Coronary artery (tissue), 2 donors: Measurements from ENCODE around the gene GPR137.
"Not testable (repeated sequence)": the region's sequence is repeated elsewhere in the genome, so short reads cannot be mapped to it uniquely, and the experiment has no call there.

ENCODE experiments used
- DNase-seq: peaks from one replicate; pipeline ENCODE4 v3.0.0-alpha.2; 2017; ENCODE audit warnings: low spot score
- H3K27ac ChIP-seq, 2 donors: fragments of 200-600 bp; sonication (generic); one replicate each; pipeline ENCODE4 v1.5.1; 2016 to 2019
- H3K4me3 ChIP-seq: fragments of 200-600 bp; sonication (generic); 2 replicates; pipeline ENCODE4 v1.5.1; 2016; ENCODE audit warnings: mild to moderate bottlenecking, moderate library complexity
- CTCF ChIP-seq: fragments of 200-600 bp; sonication (generic); IDR thresholded peaks from one replicate; pipeline ENCODE4 v1.5.1; 2019; ENCODE audit warnings: antibody characterized with exemption

GPR137 gene

GRCh38 chr11:64306876-64307622, 21.4 kb downstream of the GPR137 start:
- Histone ChIP-seq H3K4me3 (peak overlapping the region; percentile 99), H3K27ac (peak overlapping the region in 1 of 2 donors; percentile 97)
- no peak for TF ChIP-seq CTCF
- no peak for DNase-seq

- not testable (repeated sequence) for DNase-seq, H3K27ac ChIP-seq, H3K4me3 ChIP-seq
Observed at GRCh38 chr11:64307795-64308194, 22.1 kb downstream of the GPR137 start.

- Histone ChIP-seq H3K27ac (peak overlapping the region in 1 of 2 donors; percentile 75), H3K4me3 (no peak overlapping the region)
- no peak for DNase-seq
- TF ChIP-seq CTCF: no peak
Observed at GRCh38 chr11:64312947-64313346, 27.3 kb downstream of the GPR137 start.

- no peak for TF ChIP-seq CTCF
- Histone ChIP-seq H3K4me3 (peak overlapping the region; percentile 33), H3K27ac (peak overlapping the region; percentile 22 to 75)
- DNase-seq: no peak
Observed at GRCh38 chr11:64313491-64314145, 28.0 kb downstream of the GPR137 start.

- H3K4me3 ChIP-seq: peak overlapping the region; percentile 33
- DNase-seq: no peak
- no peak for TF ChIP-seq CTCF
- H3K27ac ChIP-seq: peak overlapping the region; percentile 22 to 75
Observed at GRCh38 chr11:64314146-64314804, 28.6 kb downstream of the GPR137 start.

- DNase-seq: no peak
- no peak for TF ChIP-seq CTCF
- H3K4me3 ChIP-seq: no peak overlapping the region
- H3K27ac ChIP-seq: no peak overlapping the region
Observed at GRCh38 chr11:64314805-64315561, 29.3 kb downstream of the GPR137 start.

- DNase-seq, H3K4me3 ChIP-seq, H3K27ac ChIP-seq: not testable (repeated sequence)
Observed at GRCh38 chr11:64315667-64316526, 30.2 kb downstream of the GPR137 start.
